ENCODE measurements around the gene CADM4.

DNA sequence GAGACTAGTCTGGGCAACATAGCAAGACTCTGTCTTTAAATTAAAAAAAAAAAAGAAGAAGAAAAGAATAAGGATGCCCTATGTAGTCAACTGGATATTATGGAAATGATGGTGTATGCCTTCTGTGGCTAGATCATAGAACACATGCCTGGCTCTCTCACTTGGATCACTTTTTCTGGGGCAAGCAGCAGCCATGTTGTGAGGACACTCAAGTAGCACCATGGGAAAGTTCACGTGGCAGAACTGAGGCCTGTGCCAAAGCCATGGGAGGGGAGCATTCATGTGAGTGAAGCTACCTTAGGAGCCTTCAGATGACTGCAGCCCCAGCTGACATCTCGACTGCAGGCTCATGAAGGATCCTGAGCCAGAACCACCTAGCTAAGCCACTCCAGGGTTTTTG is 18.4 kb upstream of the CADM4 start:
- TF ChIP-seq, protein P1, sequence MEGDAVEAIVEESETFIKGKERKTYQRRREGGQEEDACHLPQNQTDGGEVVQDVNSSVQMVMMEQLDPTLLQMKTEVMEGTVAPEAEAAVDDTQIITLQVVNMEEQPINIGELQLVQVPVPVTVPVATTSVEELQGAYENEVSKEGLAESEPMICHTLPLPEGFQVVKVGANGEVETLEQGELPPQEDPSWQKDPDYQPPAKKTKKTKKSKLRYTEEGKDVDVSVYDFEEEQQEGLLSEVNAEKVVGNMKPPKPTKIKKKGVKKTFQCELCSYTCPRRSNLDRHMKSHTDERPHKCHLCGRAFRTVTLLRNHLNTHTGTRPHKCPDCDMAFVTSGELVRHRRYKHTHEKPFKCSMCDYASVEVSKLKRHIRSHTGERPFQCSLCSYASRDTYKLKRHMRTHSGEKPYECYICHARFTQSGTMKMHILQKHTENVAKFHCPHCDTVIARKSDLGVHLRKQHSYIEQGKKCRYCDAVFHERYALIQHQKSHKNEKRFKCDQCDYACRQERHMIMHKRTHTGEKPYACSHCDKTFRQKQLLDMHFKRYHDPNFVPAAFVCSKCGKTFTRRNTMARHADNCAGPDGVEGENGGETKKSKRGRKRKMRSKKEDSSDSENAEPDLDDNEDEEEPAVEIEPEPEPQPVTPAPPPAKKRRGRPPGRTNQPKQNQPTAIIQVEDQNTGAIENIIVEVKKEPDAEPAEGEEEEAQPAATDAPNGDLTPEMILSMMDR (IDR thresholded peaks at IDR 0.05; ENCODE audit: control extremely low read depth in 1 of 3, insufficient read depth in 1 of 3, low read depth in 1 of 3, low read length in 3 of 3), result no peak
- TF ChIP-seq YY1 (IDR thresholded peaks at IDR 0.05; ENCODE audit: low read depth, low read length) (no peak), BRCA1 (IDR thresholded peaks at IDR 0.05; ENCODE audit: low read depth, low read length) (no peak), SIN3A (conservative IDR thresholded peaks at IDR 0.05 in 1 of 2, IDR thresholded peaks at IDR 0.05 in 1 of 2; ENCODE audit: low read depth in 1 of 2, low read length in 2 of 2) (no peak), CEBPB (IDR thresholded peaks at IDR 0.05; ENCODE audit: low read depth, low read length) (no peak), PHF8 (conservative IDR thresholded peaks at IDR 0.05; ENCODE audit: low read depth, low read length) (no peak), SP1 (IDR thresholded peaks at IDR 0.05; ENCODE audit: low read depth, low read length) (no peak), EP300 (IDR thresholded peaks at IDR 0.05; ENCODE audit: borderline replicate concordance in 1 of 2, low read depth in 2 of 2, low read length in 2 of 2) (no peak)
- TF ChIP-seq, protein P2, sequence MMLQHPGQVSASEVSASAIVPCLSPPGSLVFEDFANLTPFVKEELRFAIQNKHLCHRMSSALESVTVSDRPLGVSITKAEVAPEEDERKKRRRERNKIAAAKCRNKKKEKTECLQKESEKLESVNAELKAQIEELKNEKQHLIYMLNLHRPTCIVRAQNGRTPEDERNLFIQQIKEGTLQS (IDR thresholded peaks at IDR 0.05; ENCODE audit: insufficient read depth, low read depth, low read length), result no peak
- TF ChIP-seq, protein P3, sequence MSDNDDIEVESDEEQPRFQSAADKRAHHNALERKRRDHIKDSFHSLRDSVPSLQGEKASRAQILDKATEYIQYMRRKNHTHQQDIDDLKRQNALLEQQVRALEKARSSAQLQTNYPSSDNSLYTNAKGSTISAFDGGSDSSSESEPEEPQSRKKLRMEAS (IDR thresholded peaks at IDR 0.05), result no peak
